ENCODE data around the gene NUP98.

Gene NUP98

DNA sequence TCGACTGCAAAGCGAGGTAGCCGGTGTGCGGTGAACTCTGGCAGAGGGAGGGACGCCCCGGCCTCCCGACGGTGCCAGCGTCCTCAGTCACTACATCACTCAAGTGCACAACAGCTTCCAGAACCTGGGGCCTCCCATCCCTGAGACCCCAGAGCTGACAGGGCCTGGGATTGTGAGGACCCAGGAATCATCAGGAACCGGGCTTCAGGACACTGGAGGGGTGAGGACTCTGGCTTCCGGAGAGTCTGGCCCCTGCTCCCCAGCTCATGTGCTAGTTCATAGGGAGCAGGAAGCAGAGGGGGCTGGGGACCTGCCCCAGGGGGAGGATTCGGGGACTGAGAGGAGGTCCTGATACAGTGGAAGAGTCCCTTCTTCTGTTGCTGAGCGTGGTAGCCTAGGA, 160.2 kb downstream of the NUP98 start:
- FAIRE-seq = no peak

GRCh38 chr11:3635641-3636375, 161.5 kb downstream of the NUP98 start:
- FAIRE-seq = no peak

DNA sequence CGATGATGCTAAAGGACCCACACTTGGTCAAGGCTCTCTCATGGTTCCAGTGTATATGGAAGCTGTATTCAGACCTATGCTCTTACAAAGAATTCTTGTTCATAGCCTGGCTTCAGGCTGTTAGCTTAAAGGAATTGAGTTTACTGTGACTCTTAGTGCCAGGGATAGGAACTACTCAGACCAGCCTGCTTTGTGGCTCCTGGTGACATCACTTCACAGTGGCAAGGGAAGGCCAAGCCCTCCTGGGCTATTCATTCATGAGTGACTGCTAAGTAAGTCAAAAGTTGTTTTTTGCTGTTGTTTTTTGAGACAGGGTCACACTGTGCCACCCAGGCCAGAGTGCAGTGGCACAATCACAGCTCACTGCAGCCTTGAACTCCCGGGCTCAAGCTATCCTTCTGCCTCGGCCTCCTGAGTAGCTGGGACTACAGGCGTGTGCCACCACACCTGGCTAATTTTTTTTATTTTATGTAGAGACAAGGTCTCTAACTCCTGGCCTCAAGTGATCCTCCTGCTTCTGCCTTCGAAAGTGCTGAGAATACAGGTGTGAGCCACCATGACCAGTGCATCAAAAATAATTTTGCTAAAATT, 165.2 kb downstream of the NUP98 start:
- no peak for FAIRE-seq

DNA sequence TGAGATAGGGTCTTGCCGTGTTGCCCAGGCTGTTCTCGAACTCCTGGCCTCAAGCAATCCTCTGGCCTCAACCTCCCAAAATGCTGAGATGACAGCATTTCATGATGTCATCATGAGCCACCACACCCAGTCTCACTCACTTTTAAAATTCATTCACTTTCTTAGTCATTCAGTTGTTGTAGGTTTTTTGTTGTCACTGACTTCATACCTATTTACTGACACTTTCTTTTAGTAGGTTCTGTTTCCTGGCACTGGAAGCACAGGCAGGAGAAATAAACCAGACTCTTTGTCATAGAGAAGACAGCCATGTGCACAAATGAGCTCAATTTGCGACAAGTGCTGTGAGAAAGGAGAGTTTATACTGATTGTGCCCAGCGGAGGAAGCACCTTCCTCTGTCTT, 166.0 kb downstream of the NUP98 start:
- FAIRE-seq = no peak

GRCh38 chr11:3627291-3627690, 170.1 kb downstream of the NUP98 start:
- no peak for FAIRE-seq

DNA sequence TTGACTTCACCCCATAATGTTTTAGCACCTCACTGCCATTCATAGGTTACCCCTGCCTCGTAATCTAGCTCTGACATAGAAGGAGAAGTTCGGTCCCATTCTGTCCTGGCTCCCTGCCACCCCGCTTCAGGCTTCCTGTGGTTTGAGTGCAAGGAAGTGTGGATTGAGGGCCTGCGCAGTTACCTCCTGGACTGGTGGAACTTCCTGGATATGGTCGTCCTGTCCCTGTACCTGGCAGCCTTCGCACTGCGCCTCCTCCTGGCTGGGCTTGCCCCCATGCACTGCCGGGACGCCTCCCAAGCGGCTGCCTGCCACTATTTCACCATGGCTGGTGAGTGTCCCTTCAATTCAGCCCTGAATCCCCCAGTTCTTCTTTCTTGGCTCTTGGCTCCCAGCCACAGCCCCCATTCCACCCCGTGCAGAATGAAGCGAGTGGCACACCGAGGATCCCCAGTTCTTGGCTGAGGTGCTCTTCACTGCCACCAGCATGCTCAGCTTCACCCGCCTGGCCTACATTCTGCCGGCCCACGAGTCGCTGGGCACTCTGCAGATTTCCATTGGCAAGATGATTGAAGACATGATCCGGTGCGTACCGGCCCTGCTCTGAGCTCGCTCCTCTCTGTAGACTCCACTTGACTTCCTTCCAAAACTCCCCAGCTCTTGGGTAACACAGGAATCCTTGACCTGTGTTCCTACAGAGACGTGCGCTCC, 170.9 kb downstream of the NUP98 start:
- FAIRE-seq = no peak

Measured in colon (tissue), 2 donors.